ENCODE data around the gene MARK1. TPM values are rescaled to one million over a fixed set of nuclear protein-coding genes. Genes with fewer than 3 reads are reported as not detected.

The MARK1 gene
- total and polyA plus RNA-seq, 2 of the 13 experiments (the other 11 are each of a cell fraction or from before 2014, with no cell fraction given), result not detected

DNA sequence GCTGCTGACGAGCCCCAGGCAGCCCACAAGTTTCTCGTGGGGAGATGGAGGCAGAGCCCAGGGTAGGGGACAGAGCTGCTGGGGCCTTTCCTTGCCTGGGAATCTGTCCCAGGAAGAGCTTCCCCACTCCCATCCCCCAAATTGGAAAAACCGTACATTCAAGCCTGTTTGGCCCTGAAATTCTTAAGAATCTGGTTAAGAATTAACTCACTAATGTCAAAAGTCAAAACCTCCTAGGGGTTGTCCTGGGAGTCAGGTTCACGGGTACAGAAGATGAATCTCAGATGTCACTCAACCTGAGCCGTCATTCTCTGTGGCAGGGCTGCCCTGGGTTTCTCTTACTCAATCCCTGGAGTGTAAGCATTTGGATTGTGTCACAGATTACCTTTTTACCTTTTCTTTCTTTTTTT is 170.7 kb downstream of the MARK1 start (continued):
- 0 out of 2 replicates have a peak, but pooled peaks have one; percentile 15 for TF ChIP-seq FOXO1 (CRISPR knock-in tag; IDR thresholded peaks at IDR 0.05)
- TF ChIP-seq SMAD3 (CRISPR knock-in tag; IDR thresholded peaks at IDR 0.05), result no peak
- no peak for TF ChIP-seq TCF7L2 (IDR thresholded peaks at IDR 0.05; ENCODE audit: low read depth, low read length)
- TF ChIP-seq RXRB (CRISPR knock-in tag; IDR thresholded peaks at IDR 0.05; ENCODE audit: borderline replicate concordance), result peak; percentile 90
- TF ChIP-seq BCL6 (CRISPR knock-in tag; IDR thresholded peaks at IDR 0.05), result peak; percentile 78
- TF ChIP-seq ZNF556 (CRISPR knock-in tag; IDR thresholded peaks at IDR 0.05; ENCODE audit: borderline replicate concordance), result no peak
- no peak for TF ChIP-seq NAIF1 (CRISPR knock-in tag; IDR thresholded peaks at IDR 0.05; ENCODE audit: borderline replicate concordance)
- 0 out of 2 replicates have a peak, but pooled peaks have one; percentile 43 for TF ChIP-seq TGIF2 (CRISPR knock-in tag; IDR thresholded peaks at IDR 0.05)
- TF ChIP-seq, protein P1, sequence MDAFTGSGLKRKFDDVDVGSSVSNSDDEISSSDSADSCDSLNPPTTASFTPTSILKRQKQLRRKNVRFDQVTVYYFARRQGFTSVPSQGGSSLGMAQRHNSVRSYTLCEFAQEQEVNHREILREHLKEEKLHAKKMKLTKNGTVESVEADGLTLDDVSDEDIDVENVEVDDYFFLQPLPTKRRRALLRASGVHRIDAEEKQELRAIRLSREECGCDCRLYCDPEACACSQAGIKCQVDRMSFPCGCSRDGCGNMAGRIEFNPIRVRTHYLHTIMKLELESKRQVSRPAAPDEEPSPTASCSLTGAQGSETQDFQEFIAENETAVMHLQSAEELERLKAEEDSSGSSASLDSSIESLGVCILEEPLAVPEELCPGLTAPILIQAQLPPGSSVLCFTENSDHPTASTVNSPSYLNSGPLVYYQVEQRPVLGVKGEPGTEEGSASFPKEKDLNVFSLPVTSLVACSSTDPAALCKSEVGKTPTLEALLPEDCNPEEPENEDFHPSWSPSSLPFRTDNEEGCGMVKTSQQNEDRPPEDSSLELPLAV (CRISPR knock-in tag; conservative IDR thresholded peaks at IDR 0.05; ENCODE audit: low read depth), result no peak
- no peak for TF ChIP-seq KAT7 (CRISPR knock-in tag; IDR thresholded peaks at IDR 0.05; ENCODE audit: borderline replicate concordance)
- TF ChIP-seq ZEB1 (IDR thresholded peaks at IDR 0.05; ENCODE audit: insufficient replicate concordance, low read depth), result peak; percentile 82
- no peak for TF ChIP-seq PAX8 (CRISPR knock-in tag; IDR thresholded peaks at IDR 0.05; ENCODE audit: borderline replicate concordance)
- TF ChIP-seq MEIS1 (CRISPR knock-in tag; IDR thresholded peaks at IDR 0.05; ENCODE audit: borderline replicate concordance), result peak; percentile 93
- no peak for TF ChIP-seq THAP11 (CRISPR knock-in tag; IDR thresholded peaks at IDR 0.05)
- TF ChIP-seq SAP130 (CRISPR knock-in tag; IDR thresholded peaks at IDR 0.05; ENCODE audit: low read depth), result peak; percentile 51; the same call in 1 of the 2 replicates
- TF ChIP-seq RELA (CRISPR knock-in tag; IDR thresholded peaks at IDR 0.05), result no peak
- 0 out of 2 replicates have a peak, but pooled peaks have one; percentile 44 for TF ChIP-seq ZNF878 (CRISPR knock-in tag; IDR thresholded peaks at IDR 0.05)
- TF ChIP-seq, protein P2, sequence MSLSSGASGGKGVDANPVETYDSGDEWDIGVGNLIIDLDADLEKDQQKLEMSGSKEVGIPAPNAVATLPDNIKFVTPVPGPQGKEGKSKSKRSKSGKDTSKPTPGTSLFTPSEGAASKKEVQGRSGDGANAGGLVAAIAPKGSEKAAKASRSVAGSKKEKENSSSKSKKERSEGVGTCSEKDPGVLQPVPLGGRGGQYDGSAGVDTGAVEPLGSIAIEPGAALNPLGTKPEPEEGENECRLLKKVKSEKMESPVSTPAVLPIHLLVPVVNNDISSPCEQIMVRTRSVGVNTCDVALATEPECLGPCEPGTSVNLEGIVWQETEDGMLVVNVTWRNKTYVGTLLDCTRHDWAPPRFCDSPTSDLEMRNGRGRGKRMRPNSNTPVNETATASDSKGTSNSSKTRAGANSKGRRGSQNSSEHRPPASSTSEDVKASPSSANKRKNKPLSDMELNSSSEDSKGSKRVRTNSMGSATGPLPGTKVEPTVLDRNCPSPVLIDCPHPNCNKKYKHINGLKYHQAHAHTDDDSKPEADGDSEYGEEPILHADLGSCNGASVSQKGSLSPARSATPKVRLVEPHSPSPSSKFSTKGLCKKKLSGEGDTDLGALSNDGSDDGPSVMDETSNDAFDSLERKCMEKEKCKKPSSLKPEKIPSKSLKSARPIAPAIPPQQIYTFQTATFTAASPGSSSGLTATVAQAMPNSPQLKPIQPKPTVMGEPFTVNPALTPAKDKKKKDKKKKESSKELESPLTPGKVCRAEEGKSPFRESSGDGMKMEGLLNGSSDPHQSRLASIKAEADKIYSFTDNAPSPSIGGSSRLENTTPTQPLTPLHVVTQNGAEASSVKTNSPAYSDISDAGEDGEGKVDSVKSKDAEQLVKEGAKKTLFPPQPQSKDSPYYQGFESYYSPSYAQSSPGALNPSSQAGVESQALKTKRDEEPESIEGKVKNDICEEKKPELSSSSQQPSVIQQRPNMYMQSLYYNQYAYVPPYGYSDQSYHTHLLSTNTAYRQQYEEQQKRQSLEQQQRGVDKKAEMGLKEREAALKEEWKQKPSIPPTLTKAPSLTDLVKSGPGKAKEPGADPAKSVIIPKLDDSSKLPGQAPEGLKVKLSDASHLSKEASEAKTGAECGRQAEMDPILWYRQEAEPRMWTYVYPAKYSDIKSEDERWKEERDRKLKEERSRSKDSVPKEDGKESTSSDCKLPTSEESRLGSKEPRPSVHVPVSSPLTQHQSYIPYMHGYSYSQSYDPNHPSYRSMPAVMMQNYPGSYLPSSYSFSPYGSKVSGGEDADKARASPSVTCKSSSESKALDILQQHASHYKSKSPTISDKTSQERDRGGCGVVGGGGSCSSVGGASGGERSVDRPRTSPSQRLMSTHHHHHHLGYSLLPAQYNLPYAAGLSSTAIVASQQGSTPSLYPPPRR (CRISPR knock-in tag; IDR thresholded peaks at IDR 0.05; ENCODE audit: borderline replicate concordance), result peak; percentile 56
- TF ChIP-seq, protein P3, sequence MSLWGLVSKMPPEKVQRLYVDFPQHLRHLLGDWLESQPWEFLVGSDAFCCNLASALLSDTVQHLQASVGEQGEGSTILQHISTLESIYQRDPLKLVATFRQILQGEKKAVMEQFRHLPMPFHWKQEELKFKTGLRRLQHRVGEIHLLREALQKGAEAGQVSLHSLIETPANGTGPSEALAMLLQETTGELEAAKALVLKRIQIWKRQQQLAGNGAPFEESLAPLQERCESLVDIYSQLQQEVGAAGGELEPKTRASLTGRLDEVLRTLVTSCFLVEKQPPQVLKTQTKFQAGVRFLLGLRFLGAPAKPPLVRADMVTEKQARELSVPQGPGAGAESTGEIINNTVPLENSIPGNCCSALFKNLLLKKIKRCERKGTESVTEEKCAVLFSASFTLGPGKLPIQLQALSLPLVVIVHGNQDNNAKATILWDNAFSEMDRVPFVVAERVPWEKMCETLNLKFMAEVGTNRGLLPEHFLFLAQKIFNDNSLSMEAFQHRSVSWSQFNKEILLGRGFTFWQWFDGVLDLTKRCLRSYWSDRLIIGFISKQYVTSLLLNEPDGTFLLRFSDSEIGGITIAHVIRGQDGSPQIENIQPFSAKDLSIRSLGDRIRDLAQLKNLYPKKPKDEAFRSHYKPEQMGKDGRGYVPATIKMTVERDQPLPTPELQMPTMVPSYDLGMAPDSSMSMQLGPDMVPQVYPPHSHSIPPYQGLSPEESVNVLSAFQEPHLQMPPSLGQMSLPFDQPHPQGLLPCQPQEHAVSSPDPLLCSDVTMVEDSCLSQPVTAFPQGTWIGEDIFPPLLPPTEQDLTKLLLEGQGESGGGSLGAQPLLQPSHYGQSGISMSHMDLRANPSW (CRISPR knock-in tag; IDR thresholded peaks at IDR 0.05; ENCODE audit: borderline replicate concordance), result no peak
- no peak for TF ChIP-seq ATF7-NPFF (CRISPR knock-in tag; IDR thresholded peaks at IDR 0.05; ENCODE audit: low read depth)
- TF ChIP-seq NR2F2 (IDR thresholded peaks at IDR 0.05; ENCODE audit: borderline replicate concordance, low read depth), result peak; percentile 82
